Adipocyte (in vitro differentiated cells): Measurements from ENCODE around the gene SETD3.

Source experiments
- DNase-seq: peaks from one replicate; pipeline ENCODE4 v3.0.0-alpha.2; 2015; ENCODE audit warnings: low read depth
- H3K27me3 ChIP-seq: replicated peaks from 2 replicates; pipeline ENCODE4 v1.7.0; 2013; ENCODE audit warnings: mild to moderate bottlenecking, low read length, moderate library complexity; ENCODE audit not compliant: control insufficient read depth, insufficient read depth
- H3K36me3 ChIP-seq: 2 replicates; pipeline ENCODE4 v1.7.0; 2013; ENCODE audit warnings: low read length, mild to moderate bottlenecking, moderate library complexity; ENCODE audit not compliant: control insufficient read depth, insufficient read depth, severe bottlenecking
- H3K4me1 ChIP-seq: 2 replicates; pipeline ENCODE4 v1.7.0; 2013; ENCODE audit warnings: mild to moderate bottlenecking, low read length, moderate library complexity; ENCODE audit not compliant: control insufficient read depth, insufficient read depth
- H3K4me3 ChIP-seq: 2 replicates; pipeline ENCODE4 v1.7.0; 2013; ENCODE audit warnings: mild to moderate bottlenecking, low read length, moderate library complexity
- H3K9ac ChIP-seq: 2 replicates; pipeline ENCODE4 v1.7.0; 2013; ENCODE audit warnings: mild to moderate bottlenecking, low read length, moderate library complexity
- H3K9me3 ChIP-seq: 2 replicates; pipeline ENCODE4 v1.7.0; 2013; ENCODE audit warnings: mild to moderate bottlenecking, low read length, moderate library complexity; ENCODE audit not compliant: control insufficient read depth

Gene SETD3

DNA sequence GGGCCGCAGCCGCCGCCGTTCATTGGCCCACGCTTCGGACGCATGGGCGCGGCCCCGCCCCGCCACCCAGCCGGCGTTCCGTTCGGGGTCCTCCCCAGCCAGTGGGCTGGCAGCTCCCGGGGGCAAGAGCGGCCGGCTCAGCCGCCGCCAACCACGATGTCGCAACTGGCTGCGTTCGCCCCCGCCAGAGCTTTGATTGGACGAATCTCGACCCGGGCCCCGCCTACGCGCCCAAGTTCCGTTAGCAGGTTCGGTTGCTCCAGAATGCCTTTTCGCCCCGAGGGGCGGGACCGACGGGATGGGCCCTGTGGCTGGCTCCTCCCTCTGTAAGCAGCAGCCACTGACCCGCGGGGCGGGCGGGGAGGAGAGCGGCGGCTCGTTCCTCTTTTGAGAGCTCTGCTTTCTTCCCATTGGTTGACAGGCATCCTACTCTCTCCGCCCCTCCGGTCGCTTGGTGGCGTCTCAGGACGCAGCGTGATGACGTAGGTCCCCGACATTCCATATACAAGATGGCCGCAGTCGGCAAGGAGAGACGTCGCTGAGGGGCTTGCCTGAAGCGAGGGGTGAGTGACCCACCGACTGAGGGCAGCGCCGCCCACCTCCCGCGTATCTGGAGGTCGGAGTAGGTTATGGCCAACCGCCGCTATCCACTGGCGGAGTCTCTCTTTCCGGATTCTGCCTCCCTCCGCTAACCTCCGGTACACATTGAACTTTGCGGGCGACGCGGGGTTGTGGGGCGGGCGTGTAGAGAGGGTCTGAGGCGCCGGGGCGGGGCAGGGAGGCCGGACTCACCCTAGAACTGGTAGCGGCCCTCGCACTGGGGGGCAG is 472 bp upstream of the SETD3 start, which contains the start of gene CCNK:
Gene CCNK (plus strand): TSS at position 493 of the 828 bp plus-strand sequence. CDS start 11,269 bp downstream, outside the sequence.
- H3K27me3 ChIP-seq, result no peaks in the 10 kb centered on the region
- H3K4me1 ChIP-seq, result peaks cover 48% of the 10 kb centered on the region
- peak within 1 kb of the TSS; percentile 93 for H3K9ac ChIP-seq
- no peaks in the 10 kb centered on the region for H3K36me3 ChIP-seq
- H3K4me3 ChIP-seq, result peak within 1 kb of the TSS; percentile 94
- peak; percentile 100 for DNase-seq
- no peaks in the 10 kb centered on the region for H3K9me3 ChIP-seq

DNA sequence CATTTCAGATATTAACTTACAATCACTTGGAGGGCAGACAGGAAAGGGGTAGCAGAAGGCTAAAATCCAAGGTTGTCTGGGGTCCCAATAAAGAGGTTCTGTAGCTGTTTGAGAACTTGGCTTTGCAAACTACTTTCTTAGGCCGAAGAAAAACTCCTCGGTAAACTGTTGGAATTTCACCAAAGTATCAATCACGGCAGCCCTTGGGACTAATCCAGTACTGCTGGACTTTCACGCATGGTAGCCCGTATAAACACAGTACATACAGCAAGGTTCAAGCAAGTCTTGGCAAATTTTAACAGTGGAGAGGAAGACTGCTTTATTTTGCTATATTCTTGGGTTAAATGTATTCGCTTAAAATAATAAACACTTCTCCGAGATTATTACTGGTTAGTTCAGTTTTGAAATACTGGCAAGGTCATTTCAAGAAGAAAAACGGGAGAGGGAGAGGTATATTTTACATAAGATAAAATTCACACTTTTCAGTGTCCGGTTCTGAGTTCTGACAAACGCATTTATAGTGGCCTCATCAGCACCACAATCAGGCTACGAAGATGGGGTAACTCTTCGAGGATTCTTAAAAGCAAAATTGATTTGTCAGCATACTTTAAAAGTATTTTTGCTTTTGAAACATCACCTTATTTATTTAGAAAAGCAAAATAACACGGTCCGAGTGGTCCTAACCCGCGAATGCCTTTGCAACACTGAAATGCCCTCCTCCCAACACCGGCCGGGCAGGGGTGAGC is 1.3 kb downstream of the SETD3 start:
- DNase-seq, result peak; percentile 56
- no peaks in the 10 kb centered on the region for H3K36me3 ChIP-seq
- peak overlapping the region; percentile 86 for H3K9ac ChIP-seq
- no peaks in the 10 kb centered on the region for H3K9me3 ChIP-seq
- peaks cover 56% of the 10 kb centered on the region for H3K4me1 ChIP-seq
- no peaks in the 10 kb centered on the region for H3K27me3 ChIP-seq
- peak overlapping the region; percentile 91 for H3K4me3 ChIP-seq

DNA sequence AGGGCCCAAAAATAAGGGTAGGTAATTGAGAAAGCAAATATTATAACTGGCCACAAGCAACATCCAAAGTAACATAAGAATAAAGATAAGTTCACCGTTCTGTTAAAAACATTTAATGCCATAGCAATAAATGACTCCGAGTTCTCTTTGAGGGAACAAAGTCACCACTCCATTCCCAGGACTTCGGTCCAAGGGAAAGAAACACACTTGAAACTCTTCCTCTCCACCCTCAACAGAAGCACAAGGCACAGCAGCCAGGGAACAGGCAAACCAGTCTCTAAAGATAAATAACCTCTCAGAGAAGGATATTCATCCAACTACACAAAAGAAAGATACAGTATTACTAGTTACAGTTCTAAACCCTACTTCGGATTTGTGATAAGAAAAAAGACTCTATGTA is 2.5 kb downstream of the SETD3 start:
- Histone ChIP-seq H3K27me3 (no peaks in the 10 kb centered on the region), H3K4me3 (no peak overlapping the region), H3K36me3 (no peaks in the 10 kb centered on the region), H3K4me1 (peaks cover 45% of the 10 kb centered on the region), H3K9ac (no peak overlapping the region), H3K9me3 (no peaks in the 10 kb centered on the region)
- DNase-seq, result no peak

DNA sequence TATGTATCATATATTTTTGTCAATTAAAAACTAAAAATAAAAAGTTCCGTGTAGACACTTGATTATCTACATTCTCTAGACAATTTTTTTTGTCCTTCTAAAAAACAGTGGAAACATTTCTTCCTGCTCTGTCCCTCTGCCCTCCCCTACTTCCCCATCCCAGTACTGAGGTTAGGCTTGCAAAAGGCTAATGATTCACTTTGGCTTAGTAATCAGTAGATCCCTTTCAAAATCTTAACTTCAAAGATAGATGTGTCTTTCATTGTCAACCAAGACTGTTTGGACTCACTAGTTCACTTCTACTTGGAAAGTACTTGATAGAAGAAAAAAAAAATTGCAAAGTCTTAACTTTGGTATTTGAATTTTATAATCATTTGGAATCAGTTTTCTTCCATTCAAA is 3.8 kb downstream of the SETD3 start:
- no peak overlapping the region for H3K9ac ChIP-seq
- H3K9me3 ChIP-seq, result no peaks in the 10 kb centered on the region
- no peaks in the 10 kb centered on the region for H3K27me3 ChIP-seq
- H3K36me3 ChIP-seq, result no peaks in the 10 kb centered on the region
- H3K4me1 ChIP-seq, result peaks cover 34% of the 10 kb centered on the region
- DNase-seq, result no peak
- H3K4me3 ChIP-seq, result no peak overlapping the region

DNA sequence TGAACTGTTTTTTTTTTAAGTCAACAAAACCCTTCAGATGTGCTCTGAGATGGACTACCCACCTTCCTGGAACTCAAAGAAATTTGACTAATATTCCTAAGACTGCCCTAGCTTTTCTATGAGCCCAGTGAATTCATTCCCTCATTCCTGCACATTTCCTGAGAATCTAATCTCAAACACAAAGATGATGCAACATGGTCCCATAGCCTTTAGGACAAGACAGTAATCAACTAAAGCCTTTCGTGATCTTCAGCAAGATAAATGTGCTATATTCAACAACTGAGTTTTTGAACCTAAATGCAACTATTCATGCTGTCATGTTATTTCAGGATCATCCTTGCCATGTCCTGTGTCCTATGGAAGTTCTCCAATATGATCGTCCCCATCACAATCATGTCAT is 5.0 kb downstream of the SETD3 start:
- no peaks in the 10 kb centered on the region for H3K36me3 ChIP-seq
- DNase-seq, result no peak
- no peak overlapping the region for H3K9ac ChIP-seq
- no peaks in the 10 kb centered on the region for H3K9me3 ChIP-seq
- H3K4me3 ChIP-seq, result no peak overlapping the region
- H3K4me1 ChIP-seq, result peaks cover 34% of the 10 kb centered on the region
- no peaks in the 10 kb centered on the region for H3K27me3 ChIP-seq

DNA sequence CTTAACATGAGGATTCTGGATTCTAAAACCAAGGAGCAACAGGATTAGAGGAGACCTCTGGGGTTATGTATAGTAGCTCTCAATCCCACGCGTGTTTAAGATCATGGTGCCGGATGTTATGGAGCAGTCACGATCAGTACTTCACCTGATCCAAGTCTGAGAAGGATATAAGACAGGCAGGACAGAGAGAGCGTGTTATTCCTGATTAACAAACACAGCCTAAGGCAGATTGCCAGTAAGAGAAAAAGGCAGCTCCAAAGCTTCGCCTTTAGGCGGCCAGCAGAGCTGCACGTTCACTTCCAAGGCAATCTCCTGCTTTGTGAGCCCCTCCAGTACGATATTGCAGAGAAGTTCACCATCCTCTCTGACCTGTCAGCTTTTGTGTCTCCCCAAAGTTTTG is 5.5 kb downstream of the SETD3 start:
- Histone ChIP-seq H3K4me3 (peak overlapping the region; percentile 5), H3K4me1 (peaks cover 34% of the 10 kb centered on the region), H3K27me3 (no peaks in the 10 kb centered on the region), H3K9me3 (no peaks in the 10 kb centered on the region), H3K36me3 (no peaks in the 10 kb centered on the region), H3K9ac (no peak overlapping the region)
- DNase-seq, result peak; percentile 15

DNA sequence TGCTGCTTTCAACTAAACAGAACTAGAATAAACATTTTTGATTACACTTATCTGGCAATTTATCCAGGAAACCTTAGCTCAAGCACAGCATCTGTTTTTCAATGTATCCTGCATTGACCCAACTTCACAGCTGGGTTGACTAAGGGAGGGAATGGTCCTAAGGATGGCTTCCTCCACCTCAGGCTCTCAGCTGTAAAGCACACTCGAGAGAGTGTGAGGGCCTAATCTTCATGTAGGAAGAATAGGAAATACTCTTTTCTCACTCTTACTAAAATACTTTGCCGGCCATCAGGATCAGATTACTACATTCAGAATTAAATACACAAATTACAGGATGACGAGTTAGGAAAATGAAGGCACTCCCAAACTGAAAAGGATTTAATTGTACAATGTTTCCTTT is 7.2 kb downstream of the SETD3 start:
- Histone ChIP-seq H3K27me3 (no peaks in the 10 kb centered on the region), H3K9me3 (no peaks in the 10 kb centered on the region), H3K4me1 (peaks cover 23% of the 10 kb centered on the region), H3K4me3 (no peak overlapping the region), H3K9ac (no peak overlapping the region), H3K36me3 (no peaks in the 10 kb centered on the region)
- DNase-seq, result no peak

DNA sequence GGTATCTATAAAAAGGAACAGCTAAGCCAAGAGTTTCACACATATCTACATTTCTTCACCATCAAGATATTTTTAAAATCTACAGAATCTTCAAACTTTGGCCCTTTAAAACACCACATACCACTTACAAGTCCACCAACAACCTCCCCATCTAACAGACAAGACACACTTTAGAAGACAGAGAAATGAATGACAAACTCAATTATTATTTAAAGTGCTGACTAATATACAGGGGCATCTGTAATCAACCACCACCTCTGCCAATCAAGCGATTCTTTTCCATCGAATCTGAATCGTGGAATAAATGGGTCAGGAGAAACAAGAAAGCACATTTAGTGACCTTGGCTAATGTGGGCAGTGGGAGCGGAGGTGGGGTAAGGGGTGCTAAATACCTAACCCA is 7.7 kb downstream of the SETD3 start:
- Histone ChIP-seq H3K27me3 (no peaks in the 10 kb centered on the region), H3K36me3 (no peaks in the 10 kb centered on the region), H3K9me3 (no peaks in the 10 kb centered on the region), H3K4me3 (no peak overlapping the region), H3K4me1 (peaks cover 20% of the 10 kb centered on the region), H3K9ac (no peak overlapping the region)
- no peak for DNase-seq

DNA sequence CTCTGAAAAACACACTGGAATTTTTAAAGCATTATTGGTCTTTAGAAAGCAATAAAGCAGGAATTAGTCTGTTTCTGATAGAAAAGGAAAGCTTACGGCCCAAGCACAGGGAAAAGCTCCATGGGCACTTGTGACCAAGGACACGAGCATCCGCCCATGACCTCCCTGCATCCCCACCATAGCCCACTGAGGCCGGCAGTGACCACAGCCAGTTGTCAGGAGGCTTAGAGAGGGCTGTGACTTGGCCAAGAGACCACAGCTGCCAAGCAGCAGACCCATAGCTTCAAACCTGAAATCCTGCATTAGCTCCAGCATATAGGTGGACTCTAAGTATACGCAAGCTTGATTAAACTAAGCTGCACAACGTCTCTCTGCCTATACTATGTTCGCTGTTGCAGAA is 8.9 kb downstream of the SETD3 start:
- H3K9ac ChIP-seq, result no peak overlapping the region
- H3K4me3 ChIP-seq, result no peak overlapping the region
- H3K9me3 ChIP-seq, result no peaks in the 10 kb centered on the region
- H3K27me3 ChIP-seq, result no peaks in the 10 kb centered on the region
- DNase-seq, result no peak
- H3K4me1 ChIP-seq, result peaks cover 15% of the 10 kb centered on the region
- H3K36me3 ChIP-seq, result no peaks in the 10 kb centered on the region

DNA sequence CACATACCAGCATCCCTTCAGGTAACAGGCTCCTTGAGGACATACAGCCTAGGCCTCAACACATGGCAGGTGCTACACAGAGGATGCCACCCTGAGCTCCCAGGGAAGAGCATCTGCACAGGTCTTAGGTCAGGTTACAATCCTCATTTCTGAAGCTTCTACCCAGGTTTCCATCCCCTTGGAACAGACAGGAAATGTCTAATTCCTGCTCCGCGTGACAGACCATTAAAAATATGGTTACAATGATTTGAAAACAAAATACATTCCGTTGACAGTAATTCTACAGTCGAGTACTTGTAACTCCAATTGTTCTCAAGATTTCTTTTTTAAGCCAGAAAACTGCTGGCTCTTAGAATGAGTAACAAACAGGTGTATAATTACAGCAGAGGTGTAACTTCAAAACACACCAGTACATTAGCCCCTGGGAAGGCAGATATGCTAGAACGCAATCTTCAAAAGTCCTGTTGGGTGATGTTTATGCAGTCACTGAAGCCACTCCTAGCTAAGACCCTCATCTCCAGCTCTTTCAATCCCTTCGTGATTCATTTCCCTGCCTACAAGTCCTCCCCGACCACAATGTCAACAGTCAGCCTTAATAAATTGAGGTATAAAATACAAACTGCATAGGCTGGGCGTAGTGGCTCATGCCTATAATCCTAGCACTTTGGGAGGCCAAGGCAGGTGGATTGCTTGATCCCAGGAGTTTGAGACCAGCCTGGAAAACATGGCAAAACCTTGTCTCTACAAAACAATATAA is 11.6 kb downstream of the SETD3 start:
- Histone ChIP-seq H3K4me1 (no peaks in the 10 kb centered on the region), H3K36me3 (peaks cover 16% of the 10 kb centered on the region), H3K9ac (no peak overlapping the region), H3K4me3 (no peak overlapping the region), H3K27me3 (no peaks in the 10 kb centered on the region), H3K9me3 (no peaks in the 10 kb centered on the region)
- DNase-seq, result no peak

DNA sequence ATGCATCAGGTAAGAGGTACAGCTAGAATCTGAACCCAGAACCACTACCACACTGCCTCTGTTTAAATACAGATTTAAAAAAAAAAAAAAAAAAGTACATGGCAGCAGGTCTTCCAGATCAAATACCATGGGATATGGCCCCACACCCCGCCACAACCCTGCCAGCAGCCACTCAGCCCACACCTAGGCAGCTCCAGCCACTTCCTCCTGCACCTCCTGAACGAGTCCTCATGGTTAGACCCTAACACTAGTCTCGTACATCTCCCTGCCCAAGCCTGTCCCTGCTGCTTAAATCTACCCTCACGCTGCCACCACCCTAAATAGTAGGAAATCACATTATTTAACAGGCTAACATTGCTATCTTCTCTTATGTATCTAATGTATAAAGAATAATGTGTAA is 12.6 kb downstream of the SETD3 start:
- Histone ChIP-seq H3K9me3 (no peaks in the 10 kb centered on the region), H3K9ac (no peak overlapping the region), H3K36me3 (peaks cover 23% of the 10 kb centered on the region), H3K4me1 (no peaks in the 10 kb centered on the region), H3K4me3 (no peak overlapping the region), H3K27me3 (no peaks in the 10 kb centered on the region)
- DNase-seq, result no peak
